Measurements from ENCODE around the gene VKORC1.

Gene VKORC1

DNA sequence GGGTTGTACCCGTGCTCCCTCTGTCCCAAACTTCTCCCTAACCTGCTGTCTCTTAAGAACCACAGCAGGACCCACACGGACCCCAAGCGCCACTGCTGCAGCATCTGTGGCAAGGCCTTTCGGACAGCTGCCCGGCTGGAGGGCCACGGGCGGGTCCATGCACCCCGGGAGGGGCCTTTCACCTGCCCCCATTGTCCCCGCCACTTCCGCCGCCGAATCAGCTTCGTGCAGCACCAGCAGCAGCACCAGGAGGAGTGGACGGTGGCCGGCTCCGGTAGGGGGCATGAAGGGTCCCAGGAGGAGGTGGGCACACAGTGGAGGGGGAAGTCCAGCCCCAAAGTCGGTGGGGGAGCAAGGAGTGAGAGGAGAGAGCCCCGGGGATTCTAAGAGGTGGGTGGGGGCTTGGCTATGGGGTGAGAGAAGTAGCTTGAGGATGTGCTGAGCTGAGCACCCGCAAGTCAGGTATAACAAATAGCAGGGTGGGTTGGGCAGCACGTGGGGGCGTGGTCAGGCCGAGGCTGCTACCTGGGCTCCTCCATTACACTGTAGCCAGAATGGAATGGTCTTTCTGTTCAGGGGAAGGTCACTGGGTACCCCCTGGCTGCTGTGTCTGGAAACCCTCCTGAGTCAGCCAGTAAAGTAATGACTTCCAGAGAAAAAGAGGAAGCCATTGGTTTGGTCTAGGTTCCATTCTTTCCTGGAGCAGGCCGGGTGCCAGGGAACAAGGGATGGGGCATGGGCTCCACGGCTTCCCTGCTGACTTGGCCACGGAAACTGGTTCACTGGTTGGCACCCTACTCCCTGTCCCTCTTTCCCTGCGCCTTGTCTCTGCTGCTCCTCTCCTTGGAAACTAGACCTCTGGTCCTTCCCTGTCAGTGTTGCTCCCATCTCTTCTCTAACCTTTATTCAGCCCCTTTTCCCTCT, 12.9 kb downstream of the VKORC1 start:
- FAIRE-seq = no peak

DNA sequence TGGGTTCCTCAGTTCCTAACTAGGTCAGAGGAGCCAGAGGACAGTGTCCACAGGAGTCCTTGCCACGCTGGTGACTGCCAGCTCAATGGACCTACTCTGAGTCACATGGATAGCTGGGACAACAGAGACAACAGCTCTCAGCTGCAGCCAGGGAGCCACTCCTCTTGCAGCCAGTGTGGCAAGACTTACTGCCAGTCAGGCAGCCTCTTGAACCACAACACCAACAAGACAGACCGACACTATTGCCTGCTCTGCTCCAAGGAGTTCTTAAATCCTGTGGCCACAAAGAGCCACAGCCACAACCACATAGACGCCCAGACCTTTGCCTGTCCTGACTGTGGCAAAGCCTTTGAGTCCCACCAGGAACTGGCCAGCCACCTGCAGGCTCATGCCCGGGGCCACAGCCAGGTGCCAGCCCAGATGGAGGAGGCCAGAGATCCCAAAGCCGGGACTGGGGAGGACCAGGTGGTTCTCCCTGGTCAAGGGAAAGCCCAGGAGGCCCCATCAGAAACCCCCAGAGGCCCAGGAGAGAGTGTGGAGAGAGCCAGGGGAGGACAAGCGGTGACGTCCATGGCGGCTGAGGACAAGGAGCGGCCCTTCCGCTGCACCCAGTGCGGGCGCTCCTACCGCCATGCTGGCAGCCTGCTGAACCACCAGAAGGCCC, 13.7 kb downstream of the VKORC1 start:
- FAIRE-seq = no peak

DNA sequence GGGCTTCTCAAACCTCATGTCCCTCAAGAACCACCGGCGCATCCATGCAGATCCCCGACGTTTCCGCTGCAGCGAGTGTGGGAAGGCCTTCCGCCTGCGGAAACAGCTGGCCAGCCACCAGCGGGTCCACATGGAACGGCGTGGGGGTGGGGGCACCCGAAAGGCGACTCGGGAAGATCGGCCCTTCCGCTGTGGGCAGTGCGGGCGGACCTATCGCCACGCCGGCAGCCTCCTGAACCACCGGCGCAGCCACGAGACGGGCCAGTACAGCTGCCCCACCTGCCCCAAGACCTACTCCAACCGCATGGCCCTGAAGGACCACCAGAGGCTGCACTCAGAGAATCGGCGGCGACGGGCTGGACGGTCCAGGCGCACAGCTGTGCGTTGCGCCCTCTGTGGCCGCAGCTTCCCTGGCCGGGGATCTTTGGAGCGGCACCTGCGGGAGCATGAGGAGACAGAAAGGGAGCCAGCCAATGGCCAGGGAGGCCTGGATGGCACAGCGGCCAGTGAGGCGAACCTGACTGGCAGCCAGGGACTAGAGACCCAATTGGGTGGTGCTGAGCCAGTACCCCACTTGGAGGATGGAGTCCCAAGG, 14.5 kb downstream of the VKORC1 start:
- no peak for FAIRE-seq

DNA sequence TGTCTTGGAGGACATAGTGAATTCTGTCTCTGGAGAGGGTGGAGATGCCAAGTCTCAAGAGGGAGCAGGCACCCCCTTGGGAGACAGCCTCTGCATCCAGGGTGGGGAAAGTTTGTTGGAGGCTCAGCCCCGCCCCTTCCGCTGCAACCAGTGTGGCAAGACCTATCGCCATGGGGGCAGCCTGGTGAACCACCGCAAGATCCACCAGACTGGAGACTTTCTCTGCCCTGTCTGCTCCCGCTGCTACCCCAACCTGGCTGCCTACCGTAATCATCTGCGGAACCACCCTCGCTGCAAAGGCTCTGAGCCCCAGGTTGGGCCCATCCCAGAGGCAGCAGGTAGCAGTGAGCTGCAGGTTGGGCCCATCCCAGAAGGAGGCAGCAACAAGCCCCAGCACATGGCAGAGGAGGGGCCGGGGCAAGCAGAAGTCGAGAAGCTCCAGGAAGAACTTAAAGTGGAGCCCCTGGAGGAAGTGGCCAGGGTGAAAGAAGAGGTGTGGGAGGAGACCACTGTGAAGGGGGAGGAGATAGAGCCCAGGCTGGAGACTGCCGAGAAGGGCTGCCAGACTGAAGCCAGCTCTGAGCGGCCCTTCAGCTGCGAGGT, 15.2 kb downstream of the VKORC1 start:
- FAIRE-seq = no peak

DNA sequence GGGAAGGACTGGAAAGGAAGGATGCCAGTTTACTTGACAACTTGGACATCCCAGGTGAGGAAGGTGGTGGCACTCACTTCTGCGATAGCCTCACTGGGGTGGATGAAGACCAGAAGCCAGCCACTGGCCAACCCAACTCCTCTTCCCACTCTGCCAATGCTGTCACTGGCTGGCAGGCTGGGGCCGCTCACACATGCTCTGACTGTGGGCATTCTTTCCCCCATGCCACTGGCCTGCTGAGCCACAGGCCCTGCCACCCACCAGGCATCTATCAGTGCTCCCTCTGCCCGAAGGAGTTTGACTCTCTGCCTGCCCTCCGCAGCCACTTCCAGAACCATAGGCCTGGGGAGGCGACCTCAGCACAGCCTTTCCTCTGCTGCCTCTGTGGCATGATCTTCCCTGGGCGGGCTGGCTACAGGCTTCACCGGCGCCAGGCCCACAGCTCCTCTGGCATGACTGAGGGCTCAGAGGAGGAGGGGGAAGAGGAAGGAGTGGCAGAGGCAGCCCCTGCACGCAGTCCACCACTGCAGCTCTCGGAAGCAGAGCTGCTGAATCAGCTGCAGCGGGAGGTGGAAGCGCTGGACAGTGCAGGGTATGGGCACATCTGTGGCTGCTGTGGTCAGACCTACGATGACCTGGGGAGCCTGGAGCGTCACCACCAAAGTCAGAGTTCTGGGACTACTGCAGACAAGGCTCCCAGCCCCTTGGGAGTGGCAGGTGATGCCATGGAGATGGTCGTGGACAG, 15.8 kb downstream of the VKORC1 start:
- FAIRE-seq = no peak

DNA sequence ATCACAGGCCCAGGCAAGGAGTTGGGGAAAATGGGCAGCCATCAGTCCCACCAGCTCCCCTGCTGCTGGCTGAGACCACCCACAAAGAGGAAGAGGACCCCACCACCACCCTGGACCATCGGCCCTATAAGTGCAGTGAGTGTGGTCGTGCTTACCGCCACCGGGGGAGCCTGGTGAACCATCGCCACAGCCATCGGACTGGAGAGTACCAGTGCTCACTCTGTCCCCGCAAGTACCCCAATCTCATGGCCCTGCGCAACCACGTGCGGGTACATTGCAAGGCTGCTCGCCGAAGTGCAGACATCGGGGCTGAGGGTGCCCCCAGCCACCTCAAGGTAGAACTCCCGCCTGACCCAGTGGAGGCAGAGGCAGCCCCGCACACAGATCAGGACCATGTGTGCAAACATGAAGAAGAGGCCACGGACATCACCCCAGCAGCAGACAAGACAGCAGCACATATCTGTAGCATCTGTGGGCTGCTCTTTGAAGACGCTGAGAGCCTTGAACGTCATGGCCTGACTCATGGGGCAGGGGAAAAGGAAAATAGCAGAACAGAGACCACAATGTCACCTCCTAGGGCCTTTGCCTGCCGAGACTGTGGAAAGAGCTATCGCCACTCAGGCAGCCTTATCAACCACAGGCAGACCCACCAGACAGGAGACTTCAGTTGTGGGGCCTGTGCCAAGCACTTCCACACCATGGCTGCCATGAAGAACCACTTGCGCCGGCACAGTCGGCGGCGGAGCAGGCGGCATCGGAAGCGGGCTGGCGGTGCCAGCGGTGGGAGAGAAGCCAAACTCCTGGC, 16.8 kb downstream of the VKORC1 start:
- no peak for FAIRE-seq

DNA sequence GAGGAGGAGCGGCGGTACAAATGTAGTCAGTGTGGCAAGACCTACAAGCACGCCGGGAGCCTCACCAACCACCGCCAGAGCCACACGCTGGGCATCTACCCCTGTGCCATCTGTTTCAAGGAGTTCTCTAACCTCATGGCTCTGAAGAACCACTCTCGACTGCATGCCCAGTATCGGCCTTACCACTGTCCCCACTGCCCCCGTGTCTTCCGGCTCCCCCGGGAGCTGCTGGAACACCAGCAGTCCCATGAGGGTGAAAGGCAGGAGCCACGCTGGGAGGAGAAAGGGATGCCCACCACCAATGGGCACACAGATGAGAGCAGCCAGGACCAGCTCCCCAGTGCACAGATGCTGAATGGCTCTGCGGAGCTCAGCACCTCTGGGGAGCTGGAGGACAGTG, 17.6 kb downstream of the VKORC1 start:
- no peak for FAIRE-seq

DNA sequence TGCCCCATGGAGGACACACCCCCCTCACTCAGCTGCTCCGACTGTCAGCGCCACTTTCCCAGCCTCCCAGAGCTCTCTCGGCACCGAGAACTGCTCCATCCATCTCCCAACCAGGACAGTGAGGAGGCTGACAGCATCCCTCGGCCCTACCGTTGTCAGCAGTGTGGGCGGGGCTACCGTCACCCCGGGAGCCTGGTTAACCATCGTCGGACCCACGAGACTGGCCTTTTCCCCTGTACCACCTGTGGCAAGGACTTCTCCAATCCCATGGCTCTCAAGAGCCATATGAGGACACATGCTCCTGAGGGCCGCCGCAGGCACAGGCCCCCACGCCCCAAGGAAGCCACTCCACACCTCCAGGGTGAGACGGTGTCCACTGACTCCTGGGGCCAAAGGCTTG, 18.3 kb downstream of the VKORC1 start:
- no peak for FAIRE-seq

DNA sequence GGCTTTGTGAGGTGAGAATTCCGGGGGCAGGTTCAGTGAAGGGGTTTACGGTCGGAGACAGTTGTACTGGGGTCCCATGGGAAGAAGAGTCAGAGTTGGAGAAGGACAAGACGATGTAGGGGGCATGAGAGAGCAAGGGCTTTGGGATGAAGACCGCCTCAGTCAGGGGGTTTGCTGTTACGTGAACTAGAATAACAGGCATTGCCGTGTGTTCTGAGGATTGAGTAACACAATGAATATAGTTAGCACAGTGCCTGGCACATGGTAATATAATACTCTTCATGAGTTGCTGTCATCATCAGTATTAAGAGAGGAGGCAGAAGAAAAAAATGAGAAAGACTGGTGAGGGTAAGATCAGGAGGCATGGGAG, 19.8 kb downstream of the VKORC1 start:
- no peak for FAIRE-seq

DNA sequence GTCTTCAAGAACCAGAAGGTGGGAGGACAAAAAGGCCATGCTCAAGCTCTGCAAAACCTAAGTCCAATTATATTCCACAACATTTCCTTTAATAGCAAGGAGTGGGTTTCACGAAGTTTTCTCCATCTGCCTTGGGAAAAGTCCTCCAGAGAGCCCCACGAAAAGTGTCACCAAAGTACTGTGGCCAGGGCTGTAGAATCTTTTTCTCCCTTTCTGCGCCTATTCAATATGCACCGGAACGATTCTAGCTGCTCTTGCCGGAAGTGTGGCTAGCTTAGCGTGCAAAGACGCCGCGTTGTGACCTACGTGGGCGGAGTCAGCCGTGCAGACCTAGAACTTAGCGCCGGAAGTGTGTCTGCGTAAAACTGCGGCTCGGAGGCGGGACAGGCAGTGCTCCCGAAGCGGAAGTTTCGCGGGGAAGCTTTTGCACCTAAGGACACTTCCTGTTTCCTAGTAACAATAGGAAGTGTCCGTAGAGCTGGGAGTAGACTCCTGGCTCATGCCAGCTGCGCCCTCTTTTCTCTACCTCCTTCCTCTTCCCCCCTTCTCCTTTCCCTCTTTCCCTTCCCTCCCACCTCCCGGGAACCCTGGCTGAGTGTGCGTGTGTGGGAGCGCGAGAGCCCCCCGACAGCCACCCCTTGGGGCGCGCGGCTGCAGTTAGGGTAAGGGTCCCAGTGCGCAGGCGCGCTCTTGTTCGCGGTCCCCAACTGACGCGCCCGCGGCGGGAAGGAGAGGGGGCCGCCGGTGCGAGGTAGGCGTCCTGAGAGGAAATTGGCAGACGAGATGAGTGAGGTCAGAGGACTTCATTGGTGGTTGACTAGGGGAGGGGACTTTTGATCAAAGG, 20.4 kb downstream of the VKORC1 start, which contains the start of the genes ZNF646 and ZNF668:
Gene ZNF646 (plus strand): TSS at position 453 of the 844 bp plus-strand sequence. CDS start 1,903 bp downstream, outside the sequence.
Gene ZNF668 (minus strand): TSS at position 271 of the 844 bp plus-strand sequence. CDS start 9,781 bp downstream, outside the sequence.
- peak; percentile 97 for FAIRE-seq

DNA sequence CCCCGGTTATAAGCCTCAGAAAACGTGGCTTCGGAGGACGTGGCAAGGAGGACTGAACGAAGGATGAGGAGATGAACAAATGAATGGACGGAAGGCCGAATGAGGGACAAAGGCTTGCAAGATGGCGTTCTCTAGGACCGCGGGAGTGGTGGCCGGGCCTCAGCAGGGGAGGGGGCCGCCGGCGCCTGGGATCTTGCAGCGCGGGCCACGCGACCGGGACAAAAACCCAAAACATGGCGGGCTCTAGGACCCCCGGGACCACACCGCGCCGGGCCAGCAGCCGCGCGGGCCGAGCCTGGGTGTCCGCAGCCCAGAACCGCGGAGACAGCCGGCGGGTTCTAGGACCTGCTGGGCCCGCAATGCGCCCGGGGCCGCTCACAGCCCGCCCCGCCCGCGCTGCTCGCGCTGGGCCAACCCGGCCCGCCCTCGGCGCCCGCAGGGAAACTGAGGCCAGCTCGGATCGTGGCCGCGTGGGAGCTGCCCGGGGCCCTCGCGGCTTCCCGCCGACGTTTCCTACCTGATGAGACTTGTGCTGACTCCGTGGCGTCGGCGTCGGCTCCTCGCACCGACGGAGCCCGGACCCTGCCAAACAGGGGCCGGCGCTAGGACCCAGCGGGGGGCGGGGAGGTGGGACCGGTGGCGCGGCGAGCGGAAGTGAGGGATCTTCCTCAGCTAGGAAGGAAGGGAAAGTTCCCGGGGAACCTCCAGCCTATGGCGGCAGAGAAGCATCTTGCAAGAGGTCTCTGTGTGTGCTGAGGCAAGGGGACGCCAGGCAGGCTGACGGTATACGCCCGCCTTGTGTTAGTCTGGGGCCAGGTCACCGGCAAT, 21.2 kb downstream of the VKORC1 start:
- no peak for FAIRE-seq

DNA sequence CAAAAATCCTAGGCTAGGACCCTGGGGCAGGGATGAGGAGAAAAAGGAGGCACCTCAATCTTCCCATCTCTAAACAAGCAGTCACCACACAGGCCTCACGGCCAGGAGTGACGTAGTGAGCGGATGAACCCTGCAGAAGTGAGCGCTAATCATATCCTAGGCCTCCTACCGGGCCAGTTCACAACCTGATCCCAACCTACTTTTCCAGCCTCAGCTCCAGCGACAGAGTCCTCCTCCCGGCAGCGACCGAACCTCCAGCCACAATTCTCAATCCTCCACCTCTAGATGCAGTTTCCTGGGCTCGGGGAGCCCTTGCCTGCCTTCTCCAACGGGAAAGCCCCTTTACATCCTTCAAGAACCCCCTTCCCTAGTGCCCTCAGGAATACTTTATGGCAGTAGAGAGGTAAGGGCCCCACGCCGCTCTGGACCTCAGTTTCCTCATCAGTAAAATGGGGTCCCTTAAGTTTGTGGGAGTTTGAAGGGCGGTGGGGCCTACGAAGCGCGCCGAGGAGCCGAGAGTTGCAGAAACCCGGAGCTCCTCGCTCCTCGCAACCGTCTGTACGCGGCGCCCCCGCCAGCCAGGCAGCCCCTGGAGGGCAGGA, 22.0 kb downstream of the VKORC1 start:
- FAIRE-seq = no peak

DNA sequence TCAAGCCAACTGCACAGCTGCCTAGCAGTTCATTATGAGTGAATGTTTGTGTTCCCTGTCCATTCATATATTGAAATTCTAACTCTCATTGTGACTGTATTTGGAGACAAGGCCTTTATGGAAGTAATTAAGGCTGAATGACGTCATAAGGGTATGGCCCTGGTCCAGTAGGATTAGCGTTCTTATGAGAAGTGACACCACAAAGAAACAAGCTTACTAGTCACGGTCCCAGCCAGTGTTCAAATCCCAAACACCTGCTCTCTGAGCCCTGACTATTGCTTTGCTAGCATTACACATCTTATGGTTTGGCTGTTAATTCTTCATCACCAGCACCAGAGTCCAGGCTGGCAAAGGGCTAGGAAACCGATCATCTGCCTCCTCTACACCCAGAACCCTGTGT, 22.7 kb downstream of the VKORC1 start:
- FAIRE-seq = no peak

DNA sequence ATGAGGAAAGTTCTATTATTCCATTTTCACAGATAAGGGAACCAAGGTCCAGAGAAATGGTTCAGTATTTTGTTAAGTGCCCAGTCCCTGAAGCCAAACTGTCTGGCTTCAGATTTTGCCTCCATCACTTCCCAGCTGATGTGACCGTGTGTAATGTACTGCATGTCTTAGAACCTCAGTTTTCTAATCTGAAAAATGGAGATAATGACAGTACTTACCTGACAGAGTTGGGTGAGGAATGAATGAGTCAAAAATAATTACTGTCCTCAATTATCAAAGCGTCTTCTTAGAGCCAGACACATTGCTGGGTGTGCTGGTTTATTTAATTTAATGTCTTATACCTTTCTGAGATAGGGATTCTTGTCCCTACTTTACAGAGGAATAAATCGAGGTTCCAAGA, 27.3 kb downstream of the VKORC1 start:
- no peak for FAIRE-seq

DNA sequence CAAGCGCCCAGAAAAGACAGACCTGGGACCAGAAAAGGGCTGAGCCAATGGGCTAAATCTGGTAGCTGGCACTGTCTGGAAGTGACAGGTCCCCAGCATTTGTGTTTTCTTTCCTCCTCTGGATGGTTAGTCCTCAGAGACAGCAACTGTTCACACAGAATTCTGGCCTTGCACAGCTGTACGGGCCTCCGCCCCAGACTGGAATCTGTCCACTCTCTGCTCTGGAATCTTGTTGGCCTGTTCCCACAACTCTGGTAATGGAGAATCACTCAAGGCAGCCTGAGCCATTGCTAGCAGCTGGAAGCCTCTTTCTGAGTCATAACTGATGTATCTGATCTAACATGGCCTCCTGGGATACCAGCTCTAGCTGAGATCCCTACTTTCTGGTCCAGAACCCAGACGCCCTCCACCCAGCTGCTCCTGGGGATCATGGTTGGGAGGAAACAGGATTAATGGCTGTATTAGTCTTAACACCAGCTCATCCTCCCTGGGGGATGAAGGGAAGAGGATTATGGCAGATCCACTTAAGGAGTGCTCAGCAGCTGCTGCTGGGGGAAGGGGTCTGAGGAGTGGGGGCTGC, 29.6 kb downstream of the VKORC1 start:
- no peak for FAIRE-seq

DNA sequence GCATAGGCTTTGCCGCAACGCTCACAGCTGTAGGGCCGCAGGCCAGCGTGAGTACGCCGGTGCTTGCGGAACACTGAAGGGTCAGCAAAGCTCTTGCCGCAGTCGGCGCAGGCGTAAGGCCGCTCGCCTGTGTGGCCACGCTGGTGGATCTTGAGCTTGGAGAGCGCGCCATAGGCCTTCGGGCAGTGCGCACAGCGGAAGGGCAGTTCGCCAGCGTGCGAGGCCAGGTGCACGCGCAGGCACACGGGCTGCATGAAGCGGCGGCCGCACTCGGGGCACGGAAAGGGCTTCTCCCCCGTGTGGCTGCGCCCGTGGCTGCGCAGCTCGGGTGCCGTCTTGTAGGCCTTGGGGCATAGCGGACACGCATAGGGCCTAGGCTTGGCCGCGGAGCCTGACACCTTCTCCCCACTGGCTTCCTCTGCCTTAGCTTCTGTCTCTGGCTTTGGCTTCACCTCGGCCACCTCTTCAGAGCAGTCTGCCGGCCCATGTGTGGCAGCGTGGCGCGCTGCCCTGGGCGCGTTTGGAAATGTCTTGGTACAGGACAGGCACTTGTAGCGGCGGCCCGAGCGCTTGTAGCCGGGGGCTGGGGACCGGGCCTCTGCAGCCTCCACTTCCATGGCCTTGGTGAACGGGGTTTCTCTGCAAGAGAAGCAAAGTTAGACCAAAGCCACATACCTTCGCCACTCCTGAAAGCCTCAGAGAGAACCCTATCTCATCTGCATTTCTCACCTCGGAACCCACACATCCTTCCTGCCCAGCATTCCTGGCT, 30.6 kb downstream of the VKORC1 start:
- no peak for FAIRE-seq

DNA sequence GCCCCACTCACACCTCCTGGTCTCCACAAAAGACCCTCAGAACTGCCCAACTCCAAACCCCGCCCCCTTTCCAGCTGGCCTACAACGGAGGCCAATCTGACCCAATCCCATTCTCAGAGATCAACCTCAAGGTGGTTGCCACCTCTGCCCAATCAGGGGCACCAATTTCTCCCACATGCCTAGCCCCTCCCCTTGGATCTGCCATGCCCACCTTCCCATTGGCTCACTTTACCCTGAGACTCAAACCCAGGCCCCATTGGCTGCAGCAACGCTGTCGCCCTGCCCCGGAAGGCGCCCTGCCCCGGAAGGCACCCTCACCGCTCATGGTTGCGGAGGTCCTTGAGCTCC, 31.1 kb downstream of the VKORC1 start:
- no peak for FAIRE-seq

DNA sequence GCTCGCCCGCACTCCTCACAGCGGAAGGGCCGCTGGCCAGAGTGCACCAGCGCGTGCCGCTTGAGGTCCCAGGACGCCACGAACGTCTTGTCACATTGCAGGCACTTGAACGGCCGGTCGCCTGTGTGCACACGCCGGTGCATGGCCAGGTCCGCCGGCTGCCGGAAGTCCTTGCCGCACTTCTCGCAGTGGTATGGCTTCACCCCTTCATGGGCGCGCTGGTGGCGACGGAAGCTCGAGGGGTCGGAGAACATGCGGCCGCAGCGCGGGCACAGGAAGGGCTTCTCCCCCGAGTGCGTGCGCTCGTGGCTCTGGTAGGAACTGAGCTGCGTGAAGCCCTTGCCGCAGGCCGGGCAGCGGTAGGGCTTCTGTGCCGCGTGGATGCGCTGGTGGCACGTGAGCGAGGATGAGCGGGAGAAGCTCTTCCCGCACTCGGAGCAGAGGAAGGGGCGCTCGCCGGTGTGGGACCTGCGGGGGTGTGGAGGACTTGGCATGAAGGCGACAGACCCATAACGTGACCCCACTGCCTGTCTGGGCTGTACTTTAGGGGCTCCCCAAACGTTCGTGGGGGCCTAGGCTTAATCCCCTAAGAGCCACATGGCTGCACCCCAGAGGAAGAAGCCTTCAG, 32.7 kb downstream of the VKORC1 start:
- FAIRE-seq = no peak
